ENCODE results near the gene GLI3.

Gene GLI3

DNA sequence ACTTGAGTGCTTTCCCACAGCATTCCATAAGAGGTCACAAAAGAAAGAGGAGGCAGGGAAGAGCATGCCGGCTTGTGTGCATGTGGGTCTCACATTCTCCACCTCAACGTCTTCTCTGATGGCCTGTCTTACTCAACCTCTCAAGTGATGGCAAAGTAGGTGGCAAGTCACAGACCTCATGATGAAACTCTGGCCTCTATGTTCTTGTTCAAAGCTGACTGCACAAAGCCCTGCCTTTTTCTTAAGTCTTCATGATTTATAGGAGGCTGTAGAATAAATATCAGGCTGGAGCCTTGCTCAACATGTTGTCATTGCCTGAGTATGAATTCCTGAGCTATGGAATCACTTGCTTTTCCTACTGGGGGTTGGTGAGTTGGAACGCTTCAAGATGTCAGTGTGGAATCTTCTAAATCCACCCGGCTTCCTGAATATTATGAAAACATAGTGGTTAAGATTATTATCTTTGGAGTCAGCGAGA lies 320.5 kb downstream of the GLI3 start:
- Histone ChIP-seq H3K4me1 (ENCODE audit: control insufficient read depth in 1 of 2, insufficient read depth in 1 of 2, low read depth in 1 of 2, low read length in 1 of 2) (no peaks in the 10 kb centered on the region), H3K27ac (no peak overlapping the region), H3K36me3 (no peaks in the 10 kb centered on the region), H3K9me3 (no peaks in the 10 kb centered on the region), H3K27me3 (no peaks in the 10 kb centered on the region), H3K4me3 (ENCODE audit: low read depth in 1 of 2, low read length in 1 of 2) (no peak overlapping the region)
- TF ChIP-seq CTCF (IDR thresholded peaks at IDR 0.05), result no peak

GRCh38 chr7:41915871-41916270 lies 321.1 kb downstream of the GLI3 start:
- TF ChIP-seq CTCF (IDR thresholded peaks at IDR 0.05), result no peak
- Histone ChIP-seq H3K36me3 (no peaks in the 10 kb centered on the region), H3K4me1 (ENCODE audit: control insufficient read depth in 1 of 2, insufficient read depth in 1 of 2, low read depth in 1 of 2, low read length in 1 of 2) (no peaks in the 10 kb centered on the region), H3K9me3 (no peaks in the 10 kb centered on the region), H3K4me3 (ENCODE audit: low read depth in 1 of 2, low read length in 1 of 2) (no peak overlapping the region), H3K27me3 (no peaks in the 10 kb centered on the region), H3K27ac (no peak overlapping the region)

DNA sequence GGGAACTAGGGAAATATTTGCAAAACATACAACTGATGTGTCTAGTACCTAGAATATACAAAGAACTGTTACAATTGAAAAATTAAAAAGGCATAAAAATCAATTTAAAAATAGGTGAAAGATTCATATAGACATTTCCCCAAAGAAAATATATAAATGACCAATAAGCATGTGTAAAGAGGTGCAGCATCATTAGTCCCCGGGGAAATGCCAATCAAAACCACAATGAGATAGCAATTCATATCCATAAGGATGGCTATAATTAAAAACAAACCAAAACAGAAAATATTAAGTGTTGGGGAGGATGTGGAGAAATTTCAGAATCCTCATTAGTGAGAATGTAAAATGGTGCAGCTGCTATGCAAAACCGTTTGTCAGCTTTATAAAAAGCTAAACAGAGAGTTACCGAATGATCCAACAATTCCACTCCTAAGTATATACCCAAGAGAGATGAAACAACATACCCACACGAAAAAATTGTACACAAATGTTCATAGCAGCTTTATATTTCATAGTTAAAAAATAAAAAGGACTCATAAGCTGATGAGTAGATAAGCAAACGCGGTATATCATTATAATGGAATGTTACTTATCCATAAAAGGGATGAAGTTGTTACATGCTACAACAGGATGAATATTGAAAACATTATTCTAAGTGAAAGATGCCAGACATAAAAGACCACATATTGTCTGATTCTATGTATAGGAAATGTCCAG lies 324.0 kb downstream of the GLI3 start:
- Histone ChIP-seq H3K9me3 (no peaks in the 10 kb centered on the region), H3K4me1 (ENCODE audit: control insufficient read depth in 1 of 2, insufficient read depth in 1 of 2, low read depth in 1 of 2, low read length in 1 of 2) (no peaks in the 10 kb centered on the region), H3K36me3 (no peaks in the 10 kb centered on the region), H3K27me3 (no peaks in the 10 kb centered on the region), H3K27ac (no peak overlapping the region), H3K4me3 (ENCODE audit: low read depth in 1 of 2, low read length in 1 of 2) (no peak overlapping the region)
- TF ChIP-seq CTCF (IDR thresholded peaks at IDR 0.05), result no peak

- Histone ChIP-seq H3K4me1 (ENCODE audit: control insufficient read depth in 1 of 2, insufficient read depth in 1 of 2, low read depth in 1 of 2, low read length in 1 of 2) (no peaks in the 10 kb centered on the region), H3K27me3 (no peaks in the 10 kb centered on the region), H3K36me3 (no peaks in the 10 kb centered on the region), H3K9me3 (no peaks in the 10 kb centered on the region), H3K27ac (no peak overlapping the region), H3K4me3 (ENCODE audit: low read depth in 1 of 2, low read length in 1 of 2) (no peak overlapping the region)
- no peak for TF ChIP-seq CTCF (IDR thresholded peaks at IDR 0.05)
Observed at GRCh38 chr7:41912426-41912825, 324.6 kb downstream of the GLI3 start.

- no peak for TF ChIP-seq CTCF (IDR thresholded peaks at IDR 0.05)
- no peaks in the 10 kb centered on the region for H3K27me3 ChIP-seq
- no peaks in the 10 kb centered on the region for H3K9me3 ChIP-seq
- no peak overlapping the region for H3K4me3 ChIP-seq (ENCODE audit: low read depth in 1 of 2, low read length in 1 of 2)
- no peak overlapping the region for H3K27ac ChIP-seq
- H3K36me3 ChIP-seq, result no peaks in the 10 kb centered on the region
- no peaks in the 10 kb centered on the region for H3K4me1 ChIP-seq (ENCODE audit: control insufficient read depth in 1 of 2, insufficient read depth in 1 of 2, low read depth in 1 of 2, low read length in 1 of 2)
Observed at GRCh38 chr7:41911792-41912191, 325.2 kb downstream of the GLI3 start.

All from neutrophil (primary cell).